ENCODE measurements around the gene PEMT.

Gene PEMT

DNA sequence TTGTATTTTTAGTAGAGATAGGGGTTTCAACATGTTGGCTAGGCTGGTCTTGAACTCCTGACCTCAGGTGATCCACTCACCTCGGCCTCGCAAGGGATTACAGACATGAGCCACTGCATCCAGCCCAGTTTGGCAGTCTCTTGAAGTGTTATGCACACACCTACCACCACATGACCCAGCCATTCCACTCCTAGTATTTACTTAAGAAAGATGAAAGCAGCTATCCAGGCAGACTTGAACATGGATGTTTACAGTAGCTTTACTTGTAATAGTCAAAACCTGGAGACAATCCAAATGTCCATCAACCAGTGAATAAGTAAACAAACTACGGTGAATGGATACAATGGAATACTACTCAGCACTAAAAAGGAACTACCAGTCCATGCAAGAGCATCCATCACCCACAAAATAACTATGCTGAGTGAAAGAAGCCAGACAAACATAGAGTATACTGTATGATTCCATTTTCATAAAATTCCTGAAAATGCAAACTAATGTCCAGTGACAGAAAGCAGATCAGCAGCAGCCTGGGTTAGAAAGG lies 57.5 kb downstream of the PEMT start:
- no peak for DNase-seq
- no peaks in the 10 kb centered on the region for H3K79me2 ChIP-seq (ENCODE audit: low read length)
- no peaks in the 10 kb centered on the region for H3K9me3 ChIP-seq (replicated peaks; ENCODE audit: insufficient read depth, low read length)
- H3K4me2 ChIP-seq (ENCODE audit: low read depth, low read length), result no peak overlapping the region
- H3K27me3 ChIP-seq (replicated peaks; ENCODE audit: insufficient read depth, low read length), result no peaks in the 10 kb centered on the region
- H3K9ac ChIP-seq (ENCODE audit: low read length), result no peak overlapping the region
- H4K20me1 ChIP-seq (ENCODE audit: insufficient read depth, low read length), result no peaks in the 10 kb centered on the region
- no peaks in the 10 kb centered on the region for H3K36me3 ChIP-seq (replicated peaks; ENCODE audit: insufficient read depth, low read length)
- no peaks in the 10 kb centered on the region for H3K9me2 ChIP-seq (replicated peaks; ENCODE audit: insufficient read depth, low read length)
- H3K4me3 ChIP-seq (ENCODE audit: low read length), result no peak overlapping the region
- TF ChIP-seq EZH2 (optimal IDR thresholded peaks at IDR 0.05; ENCODE audit: low read depth, low read length), result no peak
- no peak for TF ChIP-seq EZH2phosphoT487 (IDR thresholded peaks at IDR 0.05; ENCODE audit: low read length)
- no peak for TF ChIP-seq CTCF (IDR thresholded peaks at IDR 0.05; ENCODE audit: low read length)
- no peaks in the 10 kb centered on the region for H3F3A ChIP-seq (ENCODE audit: insufficient read depth, low read length)
- H3K27ac ChIP-seq (ENCODE audit: low read length), result no peak overlapping the region
- no peaks in the 10 kb centered on the region for H3K4me1 ChIP-seq (ENCODE audit: low read length)
- no peak overlapping the region for H2AFZ ChIP-seq (ENCODE audit: low read length)

DNA sequence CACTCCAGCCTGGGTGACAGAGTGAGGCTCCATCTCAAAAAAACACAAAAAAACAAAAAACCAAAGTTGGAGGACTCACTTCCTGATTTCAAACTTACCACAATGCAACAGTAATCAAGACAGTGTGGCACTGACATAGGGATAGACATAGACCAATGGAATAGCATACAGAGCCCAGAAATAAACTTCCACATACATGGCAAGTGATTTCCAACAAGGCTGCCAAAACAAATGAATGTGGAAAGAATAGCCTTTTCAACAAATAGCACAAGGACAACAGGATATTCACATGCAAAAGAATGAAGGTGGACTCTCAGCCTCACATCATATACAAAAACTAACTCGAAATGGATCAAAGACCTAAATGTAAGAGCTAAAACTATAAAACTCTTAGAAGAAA lies 58.5 kb downstream of the PEMT start:
- no peaks in the 10 kb centered on the region for H3K27me3 ChIP-seq (replicated peaks; ENCODE audit: insufficient read depth, low read length)
- no peak for TF ChIP-seq EZH2 (optimal IDR thresholded peaks at IDR 0.05; ENCODE audit: low read depth, low read length)
- TF ChIP-seq CTCF (IDR thresholded peaks at IDR 0.05; ENCODE audit: low read length), result no peak
- no peak for TF ChIP-seq EZH2phosphoT487 (IDR thresholded peaks at IDR 0.05; ENCODE audit: low read length)

DNA sequence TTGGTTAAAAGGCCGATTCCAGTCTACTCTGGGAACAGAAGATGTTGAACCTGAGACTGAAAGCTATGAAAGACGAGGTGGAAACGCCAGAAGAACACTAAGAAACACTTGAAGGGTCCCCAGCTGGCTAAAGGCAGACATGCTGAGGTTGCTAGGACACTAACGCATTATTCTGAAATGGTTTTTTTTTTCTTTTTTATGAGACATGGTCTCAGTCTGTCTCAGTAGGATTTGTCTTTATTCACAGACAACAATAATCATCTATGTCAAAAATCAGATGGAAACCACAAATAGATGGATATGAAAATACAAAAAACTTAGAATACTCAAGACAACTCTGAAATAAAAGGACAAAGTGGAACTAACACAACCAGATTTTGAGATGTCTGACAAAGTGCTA lies 60.4 kb downstream of the PEMT start:
- Histone ChIP-seq H4K20me1 (ENCODE audit: insufficient read depth, low read length) (no peaks in the 10 kb centered on the region), H2AFZ (ENCODE audit: low read length) (no peak overlapping the region), H3K9me2 (replicated peaks; ENCODE audit: insufficient read depth, low read length) (no peaks in the 10 kb centered on the region)

More for the DNA sequence above, 58.5 kb downstream of the PEMT start:
- no peaks in the 10 kb centered on the region for H3K4me1 ChIP-seq (ENCODE audit: low read length)
- H3K4me2 ChIP-seq (ENCODE audit: low read depth, low read length), result no peak overlapping the region
- H3K9me2 ChIP-seq (replicated peaks; ENCODE audit: insufficient read depth, low read length), result no peaks in the 10 kb centered on the region
- H3F3A ChIP-seq (ENCODE audit: insufficient read depth, low read length), result no peaks in the 10 kb centered on the region
- no peaks in the 10 kb centered on the region for H3K79me2 ChIP-seq (ENCODE audit: low read length)
- H3K27ac ChIP-seq (ENCODE audit: low read length), result no peak overlapping the region
- no peak overlapping the region for H3K4me3 ChIP-seq (ENCODE audit: low read length)
- no peaks in the 10 kb centered on the region for H3K36me3 ChIP-seq (replicated peaks; ENCODE audit: insufficient read depth, low read length)
- H3K9ac ChIP-seq (ENCODE audit: low read length), result no peak overlapping the region
- no peak for DNase-seq
- H2AFZ ChIP-seq (ENCODE audit: low read length), result no peak overlapping the region
- no peaks in the 10 kb centered on the region for H3K9me3 ChIP-seq (replicated peaks; ENCODE audit: insufficient read depth, low read length)
- no peaks in the 10 kb centered on the region for H4K20me1 ChIP-seq (ENCODE audit: insufficient read depth, low read length)

More for the DNA sequence above, 60.4 kb downstream of the PEMT start:
- no peaks in the 10 kb centered on the region for H3K4me1 ChIP-seq (ENCODE audit: low read length)
- H3K27me3 ChIP-seq (replicated peaks; ENCODE audit: insufficient read depth, low read length), result no peaks in the 10 kb centered on the region
- no peak overlapping the region for H3K4me3 ChIP-seq (ENCODE audit: low read length)
- H3K27ac ChIP-seq (ENCODE audit: low read length), result no peak overlapping the region
- no peak overlapping the region for H3K4me2 ChIP-seq (ENCODE audit: low read depth, low read length)
- H3F3A ChIP-seq (ENCODE audit: insufficient read depth, low read length), result no peaks in the 10 kb centered on the region
- H3K79me2 ChIP-seq (ENCODE audit: low read length), result no peaks in the 10 kb centered on the region
- H3K36me3 ChIP-seq (replicated peaks; ENCODE audit: insufficient read depth, low read length), result no peaks in the 10 kb centered on the region
- TF ChIP-seq EZH2 (optimal IDR thresholded peaks at IDR 0.05; ENCODE audit: low read depth, low read length), result no peak
- no peak for TF ChIP-seq CTCF (IDR thresholded peaks at IDR 0.05; ENCODE audit: low read length)
- no peak for TF ChIP-seq EZH2phosphoT487 (IDR thresholded peaks at IDR 0.05; ENCODE audit: low read length)
- DNase-seq, result no peak
- H3K9me3 ChIP-seq (replicated peaks; ENCODE audit: insufficient read depth, low read length), result no peaks in the 10 kb centered on the region
- H3K9ac ChIP-seq (ENCODE audit: low read length), result no peak overlapping the region

All from MM.1S (cell line).